CD4-positive, alpha-beta T cell treated with Interleukin-2 at 100 ng/mL for 4 hours (primary cell): ENCODE results near the gene ARF5.

ENCODE experiments used
- DNase-seq: peaks from one replicate; pipeline ENCODE4 v3.0.0-alpha.2; 2020; ENCODE audit warnings: low spot score

The ARF5 gene

DNA sequence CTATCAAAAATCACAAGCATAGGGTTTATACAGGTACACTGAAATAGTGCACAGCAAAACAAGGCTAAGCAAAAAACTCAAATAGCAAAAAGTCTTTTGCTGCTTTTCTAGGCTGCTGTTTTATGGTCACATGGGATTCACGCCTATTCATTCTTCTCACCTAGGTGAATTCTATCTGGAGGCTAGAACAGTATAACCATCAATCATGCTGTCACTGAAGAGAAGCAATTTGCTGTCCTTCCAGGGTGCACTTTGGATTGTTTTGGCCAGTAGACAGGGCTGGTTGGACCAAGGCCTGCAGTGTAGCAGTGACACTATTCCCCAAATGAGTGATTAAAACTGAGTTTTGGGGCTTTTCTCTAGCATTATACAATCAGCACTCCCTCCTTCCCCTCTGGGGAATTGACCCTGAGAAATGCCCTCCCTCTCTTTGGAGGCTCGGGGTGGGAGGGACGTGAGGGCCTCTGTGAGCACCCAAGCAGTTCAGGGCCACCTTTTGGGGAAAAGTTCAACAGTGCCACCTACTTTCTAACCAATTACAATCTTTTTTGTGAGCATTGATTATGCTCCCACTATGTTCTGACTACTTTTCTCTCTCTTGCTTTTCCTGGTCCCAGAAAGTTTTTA is 47.6 kb downstream of the ARF5 start:
- DNase-seq = no peak

- DNase-seq = no peak
Observed at GRCh38 chr7:127638197-127638596, 50.0 kb downstream of the ARF5 start.
